CD4-positive, alpha-beta T cell treated with Interleukin-4 for 4 hours (primary cell): Measurements from ENCODE around the gene DSTYK.

Experiments
- DNase-seq: peaks from one replicate; pipeline ENCODE4 v3.0.0-alpha.2; 2020

DSTYK gene

GRCh38 chr1:205121660-205122488, 89.6 kb downstream of the DSTYK start, which contains the start of gene RBBP5:
RBBP5 (minus strand) TSS chr1:205121978; CDS start chr1:205121873, 105 bp downstream.
- DNase-seq, result peak; percentile 98

- DNase-seq, result no peak
These were observed 92.8 kb downstream of the DSTYK start for GRCh38 chr1:205118752-205119151.

GRCh38 chr1:205111354-205111753, 100.1 kb downstream of the DSTYK start:
- no peak for DNase-seq

- DNase-seq, result no peak
These were observed 101.8 kb downstream of the DSTYK start for GRCh38 chr1:205109711-205110110.

GRCh38 chr1:205109269-205109668, 102.2 kb downstream of the DSTYK start:
- DNase-seq, result no peak

GRCh38 chr1:205108464-205108863, 103.0 kb downstream of the DSTYK start:
- no peak for DNase-seq

GRCh38 chr1:205107327-205107726, 104.2 kb downstream of the DSTYK start:
- DNase-seq, result no peak

GRCh38 chr1:205102404-205102803, 109.1 kb downstream of the DSTYK start:
- DNase-seq, result no peak

GRCh38 chr1:205098242-205098641, 113.3 kb downstream of the DSTYK start:
- DNase-seq, result no peak

GRCh38 chr1:205095422-205095821, 116.1 kb downstream of the DSTYK start:
- no peak for DNase-seq
